GM20000 (cell line): ENCODE measurements around the gene KRTCAP2.
"Not testable (repeated sequence)": the region's sequence is repeated elsewhere in the genome, so short reads cannot be mapped to it uniquely, and the experiment has no call there.

Source experiments
- DNase-seq: peaks from one replicate; pipeline ENCODE4 v3.0.0; 2012; ENCODE audit warnings: low spot score
- CTCF ChIP-seq: IDR thresholded peaks from 2 replicates; pipeline ENCODE4 v1.5.1; 2012; ENCODE audit warnings: mild to moderate bottlenecking, control low read depth; ENCODE audit errors: extremely low read depth, missing control alignments

The KRTCAP2 gene

GRCh38 chr1:155172732-155173477 is at the start of gene KRTCAP2:
Gene KRTCAP2 (minus strand): TSS chr1:155173304. CDS start chr1:155173224, 80 bp downstream.
- peak; percentile 97 for DNase-seq
- peak; percentile 95 for TF ChIP-seq CTCF

DNA sequence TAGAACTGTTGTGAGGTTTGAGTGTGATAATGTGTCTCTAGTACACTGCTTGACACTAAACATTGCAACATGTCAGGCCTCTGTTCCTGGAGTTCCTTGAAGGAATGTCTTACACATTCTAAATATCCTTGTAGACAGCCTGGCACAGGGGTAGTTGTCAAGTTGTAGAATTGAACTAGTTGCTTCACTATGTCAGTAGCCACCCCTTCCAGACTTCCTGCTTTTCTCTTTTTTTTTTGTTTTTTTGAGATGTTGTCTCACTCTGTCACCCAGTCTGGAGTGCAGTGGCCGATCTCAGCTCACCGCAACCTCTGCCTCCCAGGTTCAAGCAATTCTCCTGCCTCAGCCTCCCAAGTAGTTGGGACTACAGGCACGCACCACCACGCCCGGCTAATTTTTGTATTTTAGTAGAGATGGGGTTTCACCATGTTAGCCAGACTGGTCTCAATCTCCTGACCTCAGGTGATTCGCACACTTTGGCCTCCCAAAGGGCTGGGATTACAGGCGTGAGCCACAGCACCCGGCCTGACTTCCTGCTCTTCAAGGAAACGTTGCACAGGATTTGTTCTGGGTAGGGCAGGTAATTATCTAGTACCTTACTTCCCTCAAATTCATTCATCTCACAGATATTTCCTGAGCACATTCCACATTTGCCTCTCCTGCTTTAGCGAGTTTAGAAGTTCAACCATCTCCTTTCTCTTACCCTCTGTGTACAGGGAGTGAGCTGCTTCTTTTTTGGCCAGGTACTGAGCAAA is 47.3 kb upstream of the KRTCAP2 start:
- DNase-seq = not testable (repeated sequence)

DNA sequence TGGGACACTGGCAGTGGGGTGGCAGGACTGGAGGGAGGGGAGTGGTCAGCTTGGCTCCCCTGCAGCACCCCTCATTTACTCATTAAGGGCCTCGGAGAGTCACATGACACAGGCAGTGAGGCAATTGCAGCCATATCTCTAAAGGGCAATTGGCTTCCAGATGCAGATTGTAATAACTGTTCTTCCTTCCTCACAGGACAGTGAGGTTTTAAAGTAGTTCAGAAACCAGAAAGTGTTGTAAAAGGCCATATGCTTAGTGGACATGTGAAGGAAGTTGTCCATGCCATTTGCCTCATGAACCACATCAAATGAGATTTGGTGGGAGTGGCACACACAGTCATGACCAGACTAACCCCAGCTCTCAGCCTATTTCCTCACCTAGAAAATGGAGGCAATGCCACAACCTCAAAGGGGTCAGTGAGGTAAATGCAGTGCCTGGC is 46.5 kb upstream of the KRTCAP2 start:
- TF ChIP-seq CTCF = no peak
- DNase-seq = no peak

DNA sequence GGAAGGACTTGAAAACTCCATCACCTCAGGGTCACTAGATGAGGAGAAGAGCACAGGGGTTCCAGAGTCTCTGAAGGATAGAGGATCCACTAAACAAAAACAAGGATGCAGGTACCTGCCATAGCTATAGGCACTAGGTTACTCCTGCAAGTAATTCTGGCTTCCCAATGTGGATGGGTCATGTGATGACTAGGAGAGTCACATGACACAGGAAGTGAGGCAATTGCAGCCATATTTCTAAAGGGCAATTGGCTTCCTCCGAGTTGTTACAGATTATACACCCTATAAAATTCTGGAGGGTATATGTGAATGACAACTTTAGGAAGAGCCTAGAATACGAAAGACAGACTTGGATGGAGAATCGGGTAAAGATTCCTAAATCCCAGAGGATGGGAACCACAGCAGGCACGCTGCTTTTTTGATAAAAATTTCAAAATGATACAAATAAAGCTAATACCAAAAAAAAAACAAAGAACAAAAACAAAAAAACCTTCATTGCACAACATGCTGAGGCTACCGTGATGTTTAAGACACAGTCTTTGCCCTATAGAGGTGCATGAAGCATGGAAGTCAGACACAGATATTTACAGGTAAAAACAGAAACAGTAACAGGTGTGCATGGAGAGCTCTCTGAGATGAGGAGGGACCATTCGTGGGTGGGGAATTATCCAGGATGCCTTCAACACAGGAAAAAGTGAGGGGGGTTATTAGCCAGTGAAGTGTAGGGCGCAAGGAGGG is 45.9 kb upstream of the KRTCAP2 start:
- no peak for TF ChIP-seq CTCF
- no peak for DNase-seq

DNA sequence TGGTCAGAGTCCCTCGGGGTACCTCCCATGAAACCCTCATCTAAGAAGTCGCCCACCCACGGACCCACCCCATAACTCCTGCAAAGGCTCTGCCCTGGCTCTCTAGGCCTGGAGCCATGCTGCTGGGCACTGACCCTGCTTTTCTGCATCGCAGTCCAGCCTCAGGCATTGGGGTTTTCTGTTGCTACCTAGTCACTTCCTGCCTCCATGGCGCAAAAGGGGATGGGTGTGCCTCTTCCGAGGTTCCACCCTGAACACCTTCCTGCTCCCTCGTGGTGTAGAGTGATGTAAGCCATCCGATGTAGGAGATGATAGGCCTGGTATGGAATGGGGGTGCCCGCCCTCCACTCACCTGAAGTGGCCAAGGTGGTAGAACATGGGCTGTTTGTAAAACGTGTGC is 41.6 kb upstream of the KRTCAP2 start:
- DNase-seq = not testable (repeated sequence)

DNA sequence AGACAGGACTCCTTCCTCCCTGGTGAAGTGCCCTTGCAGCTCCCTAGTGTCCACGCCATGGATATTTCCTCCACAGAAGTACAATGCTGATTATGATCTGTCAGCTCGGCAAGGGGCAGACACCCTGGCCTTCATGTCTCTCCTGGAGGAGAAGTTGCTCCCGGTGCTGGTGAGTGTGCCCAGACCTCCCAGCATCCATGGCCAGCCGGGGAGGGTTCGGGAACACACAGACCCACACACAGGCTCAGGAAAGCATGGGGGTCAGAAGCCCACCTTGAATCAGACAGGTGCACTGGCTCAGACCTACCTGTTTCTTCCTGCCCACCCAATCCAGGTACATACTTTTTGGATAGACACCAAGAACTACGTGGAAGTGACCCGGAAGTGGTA is 38.9 kb upstream of the KRTCAP2 start:
- DNase-seq = not testable (repeated sequence)

- not testable (repeated sequence) for DNase-seq
Observed at GRCh38 chr1:155211381-155212050, 38.4 kb upstream of the KRTCAP2 start.

DNA sequence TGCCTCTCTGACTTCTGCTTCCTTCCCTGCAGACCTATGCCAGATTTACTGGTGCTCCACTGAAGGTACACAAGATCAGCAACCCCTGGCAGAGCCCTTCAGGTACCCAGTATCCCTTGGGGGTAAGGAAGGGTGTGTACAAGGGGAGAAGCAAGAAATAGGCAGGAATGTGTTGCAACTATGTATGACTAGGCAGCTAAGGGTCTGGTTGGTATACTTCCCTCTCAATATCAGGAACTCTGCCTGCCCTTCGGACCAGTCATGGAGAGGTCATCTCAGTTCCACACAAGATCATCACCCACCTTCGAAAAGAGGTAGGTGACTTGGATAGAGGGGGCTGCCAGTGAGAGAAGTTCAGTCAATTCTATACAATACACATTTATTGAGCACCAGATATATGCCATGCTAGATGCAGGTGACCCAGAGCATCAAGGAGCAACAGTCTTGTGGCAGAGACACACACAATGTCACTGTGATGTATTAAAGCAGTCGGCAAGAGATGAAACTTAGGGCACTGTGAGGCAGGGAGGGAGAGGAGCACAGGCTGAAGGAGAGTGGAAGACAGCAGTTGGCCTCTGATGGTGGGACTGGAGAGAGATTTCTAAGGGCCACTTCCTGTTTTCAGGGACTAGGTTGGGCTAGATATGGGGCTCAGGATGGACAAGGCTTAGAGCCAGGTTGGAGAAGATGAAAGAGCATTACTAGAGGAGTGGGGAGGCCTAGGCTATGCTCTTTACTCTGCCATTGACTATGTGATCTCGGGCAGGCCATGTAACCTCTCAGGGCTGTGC is 37.4 kb upstream of the KRTCAP2 start:
- no peak for DNase-seq
- no peak for TF ChIP-seq CTCF
